Activated T-helper 2 cell treated with anti-CD3 and anti-CD28 coated beads, Interferon-gamma antibody, Interleukin-2, Interleukin-4, amounts not matched to agents 10 μg/mL and 5 μg/mL and 100 μg/mL, durations not matched to agents 14 hours and 24 hours and 36 hours (primary cell): ENCODE results near the gene GCGR. TPM values are rescaled to one million over a fixed set of nuclear protein-coding genes. Genes with fewer than 3 reads are reported as not detected.
A peak's percentile ranks its signal among the peaks of the same experiment; 100 is the strongest.

Experiments used
- DNase-seq: peaks from one replicate; pipeline ENCODE4 v3.0.0; 2021; ENCODE audit warnings: low spot score
- H3K27ac Mint-ChIP-seq: one replicate; pipeline ENCODE4 v1.8.0; 2021; ENCODE audit warnings: mixed read lengths
- H3K27me3 Mint-ChIP-seq: one replicate; pipeline ENCODE4 v1.8.0; 2021; ENCODE audit warnings: low read depth, mixed read lengths
- H3K36me3 Mint-ChIP-seq: one replicate; pipeline ENCODE4 v1.8.0; 2021; ENCODE audit warnings: low read depth, mixed read lengths
- H3K4me1 Mint-ChIP-seq: one replicate; pipeline ENCODE4 v1.8.0; 2021; ENCODE audit warnings: low read depth, mixed read lengths
- H3K4me3 Mint-ChIP-seq: one replicate; pipeline ENCODE4 v1.8.0; 2021; ENCODE audit warnings: low read depth, mild to moderate bottlenecking, moderate library complexity, mixed read lengths
- H3K9me3 Mint-ChIP-seq: one replicate; pipeline ENCODE4 v1.8.0; 2021; ENCODE audit warnings: mixed read lengths
- intact Hi-C: fragments of 100-400 bp; cut with micrococcal nuclease; formaldehyde crosslinking; loops from one replicate; pipeline ENCODE4 v1.15.1; 2023
- total RNA-seq: library from RNA; stranded (reverse); gene quantifications from 2 replicates; pipeline ENCODE4 v1.2.3, GENCODE V29; 2022

Gene GCGR
- total RNA-seq, 1 donor from 2014 or later: not detected

GRCh38 chr17:81854974-81855774 is 51.2 kb downstream of the GCGR start:
- Mint-ChIP-seq H3K4me1 (peaks cover 25% of the 10 kb centered on the region), H3K27ac (peak overlapping the region; percentile 42), H3K36me3 (peaks cover 77% of the 10 kb centered on the region), H3K4me3 (no peak overlapping the region), H3K27me3 (no peaks in the 10 kb centered on the region), H3K9me3 (no peaks in the 10 kb centered on the region)
- intact Hi-C loops: no loop called here
- no peak for DNase-seq

GRCh38 chr17:81858170-81858966 is 54.4 kb downstream of the GCGR start:
- H3K27me3 Mint-ChIP-seq: no peaks in the 10 kb centered on the region
- H3K9me3 Mint-ChIP-seq: no peaks in the 10 kb centered on the region
- H3K4me1 Mint-ChIP-seq: peaks cover 33% of the 10 kb centered on the region
- H3K36me3 Mint-ChIP-seq: peaks cover 77% of the 10 kb centered on the region
- intact Hi-C loops: no loop called here
- no peak overlapping the region for H3K27ac Mint-ChIP-seq
- DNase-seq: no peak
- H3K4me3 Mint-ChIP-seq: peak overlapping the region; percentile 96

GRCh38 chr17:81858967-81859905 is 55.3 kb downstream of the GCGR start:
- Mint-ChIP-seq H3K27me3 (no peaks in the 10 kb centered on the region), H3K4me1 (peaks cover 36% of the 10 kb centered on the region), H3K9me3 (no peaks in the 10 kb centered on the region), H3K4me3 (peak overlapping the region; percentile 96), H3K27ac (peak overlapping the region; percentile 85), H3K36me3 (peaks cover 77% of the 10 kb centered on the region)
- intact Hi-C loops: no loop called here
- DNase-seq: no peak

- DNase-seq: no peak
- intact Hi-C loops: loop anchor here (1.0 to 2.0 kb wide), 3 partner anchors 27 to 163 kb away; partner anchors contain the start of genes CENPX, LRRC45 and MCRIP1
- H3K36me3 Mint-ChIP-seq: peaks cover 75% of the 10 kb centered on the region
- H3K4me3 Mint-ChIP-seq: peak within 1 kb of the TSS; percentile 96
- H3K27ac Mint-ChIP-seq: peak within 1 kb of the TSS; percentile 88
- no peaks in the 10 kb centered on the region for H3K9me3 Mint-ChIP-seq
- no peaks in the 10 kb centered on the region for H3K27me3 Mint-ChIP-seq
- peaks cover 35% of the 10 kb centered on the region for H3K4me1 Mint-ChIP-seq
Measured at GRCh38 chr17:81859906-81860755, 56.2 kb downstream of the GCGR start, which contains the start of gene P4HB. Gene P4HB (minus strand): TSS chr17:81860535. CDS start chr17:81860471, 64 bp downstream.

GRCh38 chr17:81860756-81861568 is 57.0 kb downstream of the GCGR start:
- intact Hi-C loops: loop anchor here (1.0 to 2.0 kb wide), 4 partner anchors 9 to 162 kb away; partner anchors contain the start of genes CENPX, LRRC45 and MCRIP1
- peak; percentile 100 for DNase-seq
- Mint-ChIP-seq H3K27me3 (no peaks in the 10 kb centered on the region), H3K27ac (peak overlapping the region; percentile 88), H3K36me3 (peaks cover 72% of the 10 kb centered on the region), H3K9me3 (no peaks in the 10 kb centered on the region), H3K4me1 (peaks cover 30% of the 10 kb centered on the region), H3K4me3 (peak overlapping the region; percentile 88)

- no peaks in the 10 kb centered on the region for H3K27me3 Mint-ChIP-seq
- peaks cover 75% of the 10 kb centered on the region for H3K36me3 Mint-ChIP-seq
- H3K4me3 Mint-ChIP-seq: peak overlapping the region; percentile 88
- DNase-seq: no peak
- H3K9me3 Mint-ChIP-seq: no peaks in the 10 kb centered on the region
- H3K4me1 Mint-ChIP-seq: peaks cover 21% of the 10 kb centered on the region
- intact Hi-C loops: no loop called here
- H3K27ac Mint-ChIP-seq: peak overlapping the region; percentile 90
Measured at GRCh38 chr17:81863123-81863675, 59.2 kb downstream of the GCGR start.

Other genes with a start within 250 kb of the GCGR start
- 128 and 138 TPM in 2 replicates for gene NPLOC4, start 167.0 kb upstream of the GCGR start, total RNA-seq
- gene TSPAN10, start 167.0 kb upstream of the GCGR start, total RNA-seq: 0.30 and 0.44 TPM in 2 replicates
- 11.1 and 15.4 TPM in 2 replicates for gene PDE6G, start 147.6 kb upstream of the GCGR start, total RNA-seq
- gene OXLD1, start 137.5 kb upstream of the GCGR start, total RNA-seq: 51.3 and 52.7 TPM in 2 replicates
- 50.8 and 51.7 TPM in 2 replicates for gene CCDC137, start 137.4 kb upstream of the GCGR start, total RNA-seq
- 33.3 and 35.0 TPM in 2 replicates for gene ARL16, start 120.4 kb upstream of the GCGR start, total RNA-seq
- gene HGS, start 120.1 kb upstream of the GCGR start, total RNA-seq: 130 and 134 TPM in 2 replicates
- 175 and 179 TPM in 2 replicates for gene MRPL12, start 100.8 kb upstream of the GCGR start, total RNA-seq
- 36.4 and 39.5 TPM in 2 replicates for gene SLC25A10, start 91.9 kb upstream of the GCGR start, total RNA-seq
- 42.5 and 42.9 TPM in 2 replicates for gene MCRIP1, start 29.1 kb downstream of the GCGR start, total RNA-seq
- gene PPP1R27, start 30.9 kb downstream of the GCGR start, total RNA-seq: not detected in 2 replicates
- gene P4HB, start 56.4 kb downstream of the GCGR start, total RNA-seq: 545 and 603 TPM in 2 replicates
- 713 and 715 TPM in 2 replicates for gene ARHGDIA, start 67.2 kb downstream of the GCGR start, total RNA-seq
- 237 and 240 TPM in 2 replicates for gene ALYREF, start 87.4 kb downstream of the GCGR start, total RNA-seq
- 108 and 119 TPM in 2 replicates for gene ANAPC11, start 87.6 kb downstream of the GCGR start, total RNA-seq
- gene NPB, start 98.1 kb downstream of the GCGR start, total RNA-seq: 0.28 and 0.39 TPM in 2 replicates
- gene PCYT2, start 107.2 kb downstream of the GCGR start, total RNA-seq: 51.5 and 51.7 TPM in 2 replicates
- 50.2 and 55.7 TPM in 2 replicates for gene SIRT7, start 114.0 kb downstream of the GCGR start, total RNA-seq
- gene MAFG, start 123.6 kb downstream of the GCGR start, total RNA-seq: 30.3 and 31.8 TPM in 2 replicates
- 99.9 and 105 TPM in 2 replicates for gene PYCR1, start 133.2 kb downstream of the GCGR start, total RNA-seq
- gene MYADML2, start 143.1 kb downstream of the GCGR start, total RNA-seq: not detected in 2 replicates
- gene NOTUM, start 157.0 kb downstream of the GCGR start, total RNA-seq: 1.2 and 2.2 TPM in 2 replicates
- 32.9 and 33.8 TPM in 2 replicates for gene ASPSCR1, start 173.5 kb downstream of the GCGR start, total RNA-seq
- gene CENPX, start 218.7 kb downstream of the GCGR start, total RNA-seq: 88.3 and 91.9 TPM in 2 replicates
- 32.3 and 33.4 TPM in 2 replicates for gene LRRC45, start 219.2 kb downstream of the GCGR start, total RNA-seq
- gene RAC3, start 227.5 kb downstream of the GCGR start, total RNA-seq: 15.4 and 18.4 TPM in 2 replicates
- 138 and 145 TPM in 2 replicates for gene DCXR, start 233.5 kb downstream of the GCGR start, total RNA-seq
- gene RFNG, start 247.7 kb downstream of the GCGR start, total RNA-seq: 21.8 and 21.9 TPM in 2 replicates
- gene GPS1, start 247.7 kb downstream of the GCGR start, total RNA-seq: 103 TPM in 2 replicates